HUDEP-2 (cell line): ENCODE measurements around the gene MACROD2.

ENCODE experiments used
- DNase-seq, 76 experiments: peaks; one replicate each; lab custom pipeline; 2025; ENCODE audit not compliant: unreplicated experiment in 76 of 76; lab: John Stamatoyannopoulos, UW

MACROD2 gene

GRCh38 chr20:15287329-15287728 is 1292.0 kb downstream of the MACROD2 start:
- no peak for DNase-seq

- DNase-seq = no peak
Observed at GRCh38 chr20:15288106-15288505, 1292.8 kb downstream of the MACROD2 start.

- no peak for DNase-seq
Observed at GRCh38 chr20:15289337-15289736, 1294.0 kb downstream of the MACROD2 start.

- no peak for DNase-seq
Observed at GRCh38 chr20:15292405-15292804, 1297.1 kb downstream of the MACROD2 start.

GRCh38 chr20:15296422-15296821 is 1301.1 kb downstream of the MACROD2 start:
- no peak for DNase-seq

GRCh38 chr20:15297059-15297875 is 1302.0 kb downstream of the MACROD2 start:
- DNase-seq = no peak

- DNase-seq = no peak
Observed at GRCh38 chr20:15302075-15302474, 1306.8 kb downstream of the MACROD2 start.

GRCh38 chr20:15310361-15310760 is 1315.0 kb downstream of the MACROD2 start:
- no peak for DNase-seq

GRCh38 chr20:15316556-15316955 is 1321.2 kb downstream of the MACROD2 start:
- DNase-seq = no peak

- no peak for DNase-seq
Observed at GRCh38 chr20:15317546-15318232, 1322.4 kb downstream of the MACROD2 start.

GRCh38 chr20:15318682-15319081 is 1323.4 kb downstream of the MACROD2 start:
- DNase-seq = no peak

GRCh38 chr20:15319439-15319838 is 1324.1 kb downstream of the MACROD2 start:
- DNase-seq = no peak

GRCh38 chr20:15320941-15321340 is 1325.6 kb downstream of the MACROD2 start:
- no peak for DNase-seq

- DNase-seq = no peak
Observed at GRCh38 chr20:15327123-15327522, 1331.8 kb downstream of the MACROD2 start.

- DNase-seq = no peak
Observed at GRCh38 chr20:15328084-15328483, 1332.8 kb downstream of the MACROD2 start.

- no peak for DNase-seq
Observed at GRCh38 chr20:15332711-15333160, 1337.4 kb downstream of the MACROD2 start.

- no peak for DNase-seq
Observed at GRCh38 chr20:15333170-15333569, 1337.9 kb downstream of the MACROD2 start.

GRCh38 chr20:15336011-15336410 is 1340.7 kb downstream of the MACROD2 start:
- DNase-seq = no peak

GRCh38 chr20:15336536-15336935 is 1341.2 kb downstream of the MACROD2 start:
- DNase-seq = no peak

GRCh38 chr20:15339264-15339663 is 1343.9 kb downstream of the MACROD2 start:
- DNase-seq = no peak

GRCh38 chr20:15342991-15343523 is 1347.7 kb downstream of the MACROD2 start:
- DNase-seq = no peak

GRCh38 chr20:15345287-15345686 is 1350.0 kb downstream of the MACROD2 start:
- no peak for DNase-seq
